GM21390 (cell line): ENCODE measurements around the gene HS3ST3A1.

Experiments used
- ATAC-seq: cut with Tn5 transposase; IDR thresholded peaks from one replicate; pipeline ENCODE4 v1.9.1; 2021; ENCODE audit not compliant: unreplicated experiment

Gene HS3ST3A1

DNA sequence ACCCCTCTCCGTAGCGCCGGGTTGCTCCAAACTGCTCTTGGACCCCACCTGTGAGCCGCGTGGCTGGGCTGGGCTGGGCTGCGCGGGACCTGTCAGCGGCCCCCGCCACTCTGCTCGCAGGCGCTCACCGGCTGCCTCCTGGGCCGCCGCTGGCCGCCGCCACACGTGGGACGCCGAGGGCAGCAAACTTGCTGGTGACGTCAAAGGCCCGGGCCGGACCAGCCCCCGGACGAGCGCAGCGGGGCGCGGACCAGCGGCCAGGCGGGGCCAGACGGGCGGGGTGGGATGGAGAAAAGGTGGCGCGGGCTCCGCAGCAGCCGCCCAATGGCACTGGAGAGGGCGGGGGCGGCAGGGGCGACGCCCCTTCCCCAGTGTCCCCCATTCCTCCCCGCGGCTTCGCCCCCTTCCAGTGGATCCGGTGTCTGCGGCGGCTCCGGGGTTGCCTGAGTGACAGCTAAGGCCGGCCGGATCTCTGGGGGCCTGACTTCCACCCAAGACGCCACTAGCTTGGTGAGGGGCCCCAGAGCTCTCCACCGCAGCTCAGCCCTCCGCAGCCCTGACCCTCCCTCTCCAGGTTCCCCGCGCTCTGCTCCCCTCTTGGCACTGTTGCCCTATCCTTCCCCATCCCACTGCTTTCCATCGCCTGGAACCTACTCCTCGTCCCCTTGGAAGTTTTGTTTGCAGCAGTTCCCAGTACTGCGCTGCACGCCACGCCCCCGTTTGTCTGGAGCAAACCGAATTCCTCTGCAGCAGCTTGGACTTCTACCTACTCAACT is at the start of gene HS3ST3A1:
Gene HS3ST3A1 (minus strand): TSS at position 154 of the 776 bp plus-strand sequence. CDS start 800 bp downstream, outside the sequence.
- ATAC-seq = no peak

DNA sequence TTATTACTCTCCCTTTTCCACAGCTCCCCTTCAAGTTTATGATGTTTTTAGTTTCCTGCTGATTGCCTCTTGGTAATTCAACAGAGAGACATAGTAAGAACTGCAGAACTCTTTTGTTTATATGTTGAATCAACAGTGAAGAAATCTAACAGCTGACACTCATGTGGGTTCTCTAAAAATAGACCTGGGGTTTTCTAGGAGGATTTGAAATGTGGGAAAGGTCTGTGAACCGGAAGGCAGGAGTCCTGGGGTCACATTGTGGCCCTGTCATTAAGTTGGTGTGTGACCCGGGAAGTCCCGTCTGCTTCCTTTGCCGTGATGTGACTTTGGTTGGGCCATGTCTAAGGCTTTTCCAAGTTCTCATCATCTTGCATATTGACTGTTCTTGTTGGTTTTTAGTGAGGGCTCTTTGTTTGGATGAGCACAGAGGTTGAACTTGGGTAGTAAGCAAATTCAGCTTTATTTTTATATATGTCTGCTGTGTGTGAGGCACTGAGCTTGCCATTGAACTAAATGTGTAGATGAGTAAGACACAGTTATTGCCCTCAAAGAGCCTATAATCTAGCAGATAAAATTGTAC is 48.5 kb upstream of the HS3ST3A1 start:
- no peak for ATAC-seq

DNA sequence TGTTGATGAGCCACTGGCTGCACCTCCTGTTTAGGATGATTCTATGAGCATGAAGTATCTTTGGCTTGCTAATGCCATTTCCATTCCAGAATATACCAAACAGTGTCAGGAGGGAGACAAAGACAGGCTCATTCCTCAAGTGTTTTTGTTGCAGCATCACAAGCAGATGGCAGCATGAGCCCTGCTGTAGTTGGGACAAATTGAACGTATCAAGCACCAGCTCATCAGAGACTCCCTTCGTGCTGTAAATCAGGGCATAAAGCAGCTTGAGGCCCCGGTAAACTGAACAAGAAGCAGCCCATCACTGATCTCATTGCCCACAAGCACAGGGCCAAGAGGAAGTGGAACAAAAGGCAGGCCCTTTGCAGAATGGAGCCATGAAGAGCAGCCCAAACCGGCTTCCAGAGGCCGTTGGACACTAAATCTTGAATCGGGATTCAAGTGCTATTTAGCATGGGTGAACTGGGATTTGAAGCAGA is 45.9 kb upstream of the HS3ST3A1 start:
- ATAC-seq = no peak

DNA sequence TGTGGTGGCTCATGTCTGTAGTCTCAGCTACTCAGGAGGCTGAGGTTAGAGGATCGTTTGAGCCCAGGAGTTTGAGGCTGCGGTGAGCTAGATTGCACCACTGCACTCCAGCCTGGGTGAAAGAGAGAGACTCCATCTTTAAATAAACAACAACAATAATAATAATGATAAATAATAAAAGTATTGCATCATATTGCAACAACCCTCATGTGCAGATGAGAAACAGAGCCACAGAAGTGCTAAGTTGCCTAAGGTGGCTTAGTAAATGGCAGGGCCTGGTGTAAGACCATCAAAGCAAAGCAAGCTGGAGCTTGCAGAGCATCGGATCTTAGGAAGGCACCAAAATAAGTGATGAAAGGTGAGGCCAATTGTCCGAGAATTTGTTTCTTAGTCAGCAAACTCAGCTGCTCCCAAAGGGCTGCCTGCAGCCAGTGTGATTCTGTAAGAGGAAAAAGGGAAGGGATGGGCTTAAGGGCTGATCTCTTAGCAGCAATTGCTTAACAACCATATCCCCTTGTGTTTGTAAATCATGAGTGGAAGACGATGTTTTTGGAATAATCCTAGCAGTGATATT is 45.3 kb upstream of the HS3ST3A1 start:
- ATAC-seq = no peak

DNA sequence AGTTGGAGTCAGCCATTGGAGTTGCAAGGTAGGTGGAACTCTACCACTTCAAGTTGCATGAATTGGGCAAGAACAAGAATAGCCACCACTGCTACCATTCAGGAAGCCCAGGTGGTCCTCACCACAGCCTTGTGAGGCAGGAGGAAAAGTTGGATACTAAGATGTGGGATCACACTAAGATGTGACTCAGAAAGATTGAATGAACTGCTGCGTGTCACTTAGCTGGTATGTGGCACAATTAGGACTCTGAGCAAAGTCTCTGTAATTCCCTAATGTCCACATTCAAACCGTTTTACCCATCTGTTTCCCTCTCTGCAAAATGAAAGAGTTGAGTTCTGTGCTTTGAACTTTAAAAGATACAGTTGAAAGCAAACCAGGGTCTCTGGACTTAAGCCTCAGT is 44.7 kb upstream of the HS3ST3A1 start:
- ATAC-seq = no peak

DNA sequence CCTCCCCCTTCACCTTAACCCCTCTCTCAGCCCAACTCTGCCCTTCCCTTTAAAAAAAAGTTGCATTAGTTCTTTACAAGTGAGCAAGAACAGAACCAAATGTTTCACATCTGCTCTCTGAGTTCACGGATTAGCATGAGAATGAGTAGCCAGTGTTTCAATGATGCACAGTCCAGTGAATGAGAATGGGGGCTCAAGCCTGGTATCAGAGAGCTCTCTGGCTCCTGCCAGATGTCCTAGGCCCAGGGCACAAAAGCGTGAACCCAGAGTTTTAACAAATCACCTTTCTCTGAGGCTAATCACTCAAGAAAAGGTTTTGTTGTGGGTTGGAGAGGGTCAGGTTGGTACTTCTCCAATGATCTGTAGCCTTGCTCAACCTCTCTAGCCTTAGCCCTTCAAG is 41.5 kb upstream of the HS3ST3A1 start:
- no peak for ATAC-seq

GRCh38 chr17:13642188-13642587 is 40.5 kb upstream of the HS3ST3A1 start:
- ATAC-seq = no peak

DNA sequence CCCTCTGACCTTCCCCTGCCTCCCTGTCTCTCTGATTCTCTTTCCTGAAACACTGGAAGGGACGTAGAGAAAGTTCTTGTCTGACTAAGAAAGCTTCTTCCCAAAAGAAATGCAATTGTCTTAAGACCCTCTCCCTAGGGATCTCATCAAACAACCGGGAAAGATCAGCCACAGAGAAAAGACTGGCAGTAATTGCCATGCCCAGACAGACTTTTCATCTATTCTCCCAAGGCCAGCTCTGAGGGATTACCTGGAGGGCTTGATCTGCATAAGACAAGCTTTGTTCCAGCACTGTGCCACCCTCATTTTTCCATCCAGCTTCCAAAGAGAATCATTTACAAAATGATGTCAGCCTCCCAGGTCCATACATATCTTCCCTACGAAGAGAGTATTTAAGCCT is 38.8 kb upstream of the HS3ST3A1 start:
- no peak for ATAC-seq

DNA sequence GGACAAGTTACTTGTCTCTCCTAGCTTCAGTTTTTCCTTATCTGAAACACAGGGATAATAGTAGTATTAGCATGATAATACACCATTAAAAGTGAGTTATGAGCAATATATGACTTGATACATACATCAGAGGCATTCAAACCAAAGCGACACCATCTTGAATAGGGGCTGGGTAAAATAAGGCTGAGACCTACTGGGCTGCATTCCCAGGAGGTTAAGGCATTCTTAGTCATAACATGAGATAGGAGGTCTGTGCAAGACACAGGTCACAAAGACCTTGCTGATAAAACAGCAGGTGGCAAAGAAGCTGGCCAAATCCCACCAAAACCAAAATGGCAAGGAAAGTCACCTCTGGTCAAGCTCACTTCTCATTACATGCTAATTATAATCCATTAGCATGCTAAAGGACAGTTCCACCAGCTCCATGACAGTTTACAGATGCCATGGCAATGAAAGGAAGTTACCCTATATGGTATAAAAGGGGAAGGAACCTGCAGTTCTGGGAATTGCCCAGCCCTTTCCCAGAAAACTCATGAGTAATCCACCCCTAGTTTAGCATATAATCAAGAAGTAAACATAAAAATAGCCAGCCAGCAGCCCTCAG is 37.2 kb upstream of the HS3ST3A1 start:
- no peak for ATAC-seq

DNA sequence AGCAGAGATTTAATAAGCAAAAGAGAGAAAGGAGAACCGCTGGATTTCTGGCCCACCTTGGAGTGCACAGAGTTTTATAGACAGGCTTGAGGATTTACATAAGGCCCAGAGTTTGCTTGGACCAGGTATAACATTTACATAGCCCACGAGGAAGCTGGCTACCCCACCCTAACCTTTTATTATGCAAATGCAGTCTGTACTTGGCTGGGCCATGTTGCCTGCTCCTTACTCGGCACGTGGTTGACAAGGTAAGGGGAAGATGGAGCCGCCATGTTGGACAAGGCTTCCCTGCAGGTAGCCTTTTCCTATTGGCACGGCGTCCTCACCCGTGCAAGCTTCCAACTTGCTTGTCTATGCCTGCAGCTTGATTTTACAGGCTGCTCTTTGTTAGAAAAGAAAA is 35.2 kb upstream of the HS3ST3A1 start:
- ATAC-seq = no peak

- ATAC-seq = no peak
Measured at GRCh38 chr17:13635951-13636350, 34.2 kb upstream of the HS3ST3A1 start.

- ATAC-seq = no peak
Measured at GRCh38 chr17:13634021-13634420, 32.3 kb upstream of the HS3ST3A1 start.

DNA sequence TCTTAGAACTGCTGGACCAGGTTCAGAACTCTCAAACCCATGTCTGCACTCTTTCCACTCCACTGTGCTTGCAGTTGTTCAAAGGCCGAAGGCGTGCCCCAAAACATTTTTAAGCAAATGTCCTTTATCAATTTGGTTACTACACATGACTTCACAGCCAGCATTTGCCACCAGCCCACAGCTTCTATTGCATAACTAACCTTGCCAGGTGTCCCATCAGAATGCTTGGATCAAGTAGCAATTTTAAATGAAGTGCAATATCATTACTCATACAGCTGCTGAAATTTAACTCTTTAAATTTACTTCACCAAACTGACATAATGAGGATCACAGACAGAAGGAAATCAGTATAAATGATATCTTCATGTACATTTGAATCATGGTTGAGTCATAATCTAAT is 29.8 kb upstream of the HS3ST3A1 start:
- ATAC-seq = no peak

- no peak for ATAC-seq
Measured at GRCh38 chr17:13626703-13627102, 25.0 kb upstream of the HS3ST3A1 start.

DNA sequence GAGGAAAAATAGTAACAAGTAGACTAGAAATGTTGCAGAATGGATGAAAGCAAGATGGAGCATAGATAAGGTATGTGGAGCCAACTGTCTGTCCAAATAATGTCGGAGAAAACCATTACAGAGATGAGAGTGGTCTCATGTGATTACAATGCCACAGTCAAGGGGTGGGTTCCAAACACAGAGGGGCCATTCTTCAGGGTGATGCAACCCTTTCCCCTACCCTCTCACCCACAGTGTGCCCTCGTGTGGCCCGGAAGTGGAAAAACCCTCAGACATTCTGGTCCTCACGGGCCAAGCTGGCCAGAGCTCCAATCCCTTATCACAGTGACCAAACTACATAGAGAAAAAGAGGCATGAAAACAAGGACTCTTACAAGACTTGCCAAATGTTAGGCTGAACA is 17.7 kb upstream of the HS3ST3A1 start:
- no peak for ATAC-seq

DNA sequence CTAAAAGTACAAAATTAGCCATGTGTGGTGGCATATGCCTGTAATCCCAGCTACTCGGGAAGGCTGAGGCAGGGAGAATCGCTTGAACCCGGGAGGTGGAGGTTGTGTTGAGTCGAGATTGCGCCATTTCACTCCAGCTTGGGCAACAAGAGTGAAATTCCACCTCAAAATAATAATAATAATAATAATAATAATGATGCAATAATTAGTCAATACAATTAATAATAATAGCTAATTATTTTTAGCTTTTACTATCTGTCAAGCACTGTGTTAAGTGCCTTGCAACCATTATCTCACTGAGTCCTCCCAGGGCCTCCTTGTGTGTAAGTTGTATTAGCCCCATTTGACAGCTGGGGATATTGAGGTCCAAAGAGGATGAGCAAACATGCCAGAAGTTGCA is 14.3 kb upstream of the HS3ST3A1 start:
- ATAC-seq = no peak

- ATAC-seq = no peak
Measured at GRCh38 chr17:13609941-13610340, 8.2 kb upstream of the HS3ST3A1 start.

DNA sequence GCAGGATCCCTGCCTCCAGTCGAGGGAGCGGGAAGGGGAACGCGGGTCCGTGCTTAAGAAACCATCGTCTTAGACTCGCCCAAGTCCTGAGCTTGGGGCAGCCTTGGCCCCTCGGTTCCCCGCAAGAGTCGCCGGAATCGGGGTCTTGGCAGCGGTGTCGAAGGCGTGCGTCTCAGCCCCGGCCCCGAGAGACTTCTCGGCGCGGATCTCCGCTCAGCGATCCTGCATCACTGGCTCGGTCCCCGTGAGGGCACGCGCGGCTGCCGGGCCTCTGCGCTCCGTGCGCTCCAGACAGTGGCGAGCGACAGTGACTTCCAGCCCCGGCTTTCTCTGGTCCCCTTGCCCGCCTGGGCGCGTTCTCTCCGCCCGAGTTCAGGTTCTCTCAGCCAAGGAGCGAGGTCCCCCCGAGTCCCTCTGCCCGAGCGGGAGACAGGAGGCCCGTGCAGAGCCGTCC is 380 bp downstream of the HS3ST3A1 start:
- ATAC-seq = no peak

DNA sequence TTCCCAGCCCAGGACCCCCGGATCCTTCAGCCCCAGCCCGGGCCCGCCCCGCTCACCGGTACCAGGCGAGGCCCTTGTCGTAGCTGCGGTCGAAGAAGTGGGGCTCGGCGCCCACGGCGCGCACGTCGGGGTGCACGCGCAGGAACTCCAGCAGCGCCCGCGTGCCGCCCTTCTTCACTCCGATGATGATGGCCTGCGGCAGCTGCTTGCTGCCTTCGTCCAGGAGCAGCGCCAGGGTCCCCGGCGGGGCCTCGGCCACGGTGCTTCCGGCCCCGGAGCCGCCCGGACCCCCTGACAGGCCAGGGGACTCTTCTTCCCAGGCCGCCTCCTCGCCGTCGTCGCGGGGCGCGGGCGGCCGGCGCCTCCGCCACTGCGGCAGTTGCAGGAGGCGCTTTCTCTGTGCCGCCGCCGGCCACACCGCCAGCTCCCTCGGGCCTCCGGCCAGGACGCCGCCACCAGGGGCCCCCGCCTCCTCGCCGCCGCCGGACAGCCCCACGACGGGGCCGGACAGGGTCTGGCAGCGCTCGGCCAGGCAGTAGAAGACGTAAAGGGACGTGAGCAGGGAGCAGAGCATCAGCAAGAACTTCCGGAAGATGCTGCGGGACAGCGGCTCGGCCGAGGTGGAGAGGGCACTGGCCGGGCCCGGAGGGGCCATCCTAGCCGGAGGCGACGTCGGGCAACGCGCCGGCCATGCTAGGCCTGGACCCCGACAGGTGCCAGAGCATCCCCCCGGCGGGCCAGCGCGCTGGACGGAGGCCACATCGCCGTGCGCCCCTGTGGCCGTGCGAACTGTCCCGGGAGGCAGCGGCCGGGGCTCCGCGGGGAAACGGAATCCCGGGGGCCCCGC is 1.0 kb downstream of the HS3ST3A1 start:
- no peak for ATAC-seq

DNA sequence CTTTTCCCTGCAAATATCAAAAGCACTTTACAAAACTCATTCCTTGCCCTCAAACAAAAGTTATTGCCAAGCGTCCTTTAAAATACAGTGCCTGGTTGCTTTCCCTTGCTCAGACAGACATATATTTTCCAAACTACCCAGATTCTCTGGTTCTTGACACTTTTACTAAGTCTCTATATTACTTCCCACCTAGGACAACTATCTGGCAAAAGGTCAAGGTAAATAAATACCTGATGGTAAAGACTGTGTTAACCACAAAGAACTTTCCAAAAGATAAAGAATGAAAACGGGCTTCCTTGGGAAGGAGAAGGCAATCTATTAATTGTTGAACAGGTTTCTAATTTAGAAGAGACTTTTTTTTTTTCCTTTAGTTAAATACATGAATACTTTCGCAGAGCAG is 1.9 kb downstream of the HS3ST3A1 start:
- no peak for ATAC-seq

DNA sequence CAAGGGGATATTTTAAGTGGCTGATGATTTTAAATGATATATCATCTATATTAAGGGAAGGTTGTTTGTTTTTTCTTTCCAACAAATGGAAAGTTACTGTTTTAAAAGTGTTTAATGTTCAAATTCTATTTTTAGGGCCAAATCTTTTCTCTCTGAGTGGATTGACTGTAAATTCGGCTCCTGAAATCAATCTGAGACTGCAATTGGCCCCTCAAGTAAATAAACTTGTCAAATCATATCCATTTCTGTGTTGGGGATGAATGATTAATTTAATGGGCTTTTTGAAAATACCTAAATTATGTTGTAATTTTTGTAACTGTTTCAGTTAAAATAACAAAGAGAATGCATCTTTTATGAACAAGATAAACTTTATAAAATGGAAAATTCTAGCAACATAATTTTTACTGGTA is 2.6 kb downstream of the HS3ST3A1 start:
- no peak for ATAC-seq
